Body of pancreas (tissue), 4 donors: Measurements from ENCODE around the gene ASPRV1. TPM values are rescaled to one million over a fixed set of nuclear protein-coding genes. Genes with fewer than 3 reads are reported as not detected.

Experiments used
- ATAC-seq: fragments of 150-250 bp; one replicate; pipeline ENCODE4 v1.9.1; 2016
- DNase-seq, 4 donors: peaks; one replicate each; pipeline ENCODE4 v3.0.0-alpha.2; 2019
- H3K27ac ChIP-seq, 4 donors: fragments of 200-600 bp; sonication (generic); 1 replicate in 3 of 4; 2 replicates in 1 of 4; pipeline versions ENCODE4 v1.5.1 to v1.6.1; 2016 to 2019; ENCODE audit warnings: mild to moderate bottlenecking in 1 of 4, mixed read lengths in 1 of 4, moderate library complexity in 1 of 4
- H3K27me3 ChIP-seq, 2 donors: fragments of 200-600 bp; sonication (generic); one replicate each; pipeline ENCODE4 v1.6.0; 2016; ENCODE audit warnings: mild to moderate bottlenecking in 1 of 2
- H3K36me3 ChIP-seq, 2 donors: fragments of 200-600 bp; sonication (generic); replicated peaks in 1 of 2; 2 replicates each; pipeline ENCODE4 v1.5.1; 2016; ENCODE audit warnings: low read depth in 2 of 2; ENCODE audit not compliant: insufficient read depth in 1 of 2
- H3K4me1 ChIP-seq: fragments of 200-600 bp; sonication (generic); one replicate; pipeline ENCODE4 v1.6.0; 2016
- H3K4me3 ChIP-seq, 2 donors: fragments of 200-600 bp; sonication (generic); 1 replicate in 1 of 2; 2 replicates in 1 of 2; pipeline ENCODE4 v1.5.1; 2016 to 2019
- H3K9me3 ChIP-seq, 3 donors: fragments of 200-600 bp; sonication (generic); 1 replicate in 2 of 3; 2 replicates in 1 of 3; pipeline ENCODE4 v1.5.1; 2016
- POLR2A ChIP-seq, 3 donors: fragments of 450-650 bp; IDR thresholded peaks; one replicate each; pipeline ENCODE4 v1.6.1; 2016; ENCODE audit warnings: antibody characterized with exemption in 3 of 3, mild to moderate bottlenecking in 2 of 3
- WGBS, 2 donors: methylation state at CpG; one replicate each; pipeline ENCODE4 v1.1.5; 2017; 5-methylcytosine and 5-hydroxymethylcytosine counted together
- intact Hi-C: fragments of 100-400 bp; cut with DNase I; formaldehyde crosslinking; loops from one replicate; pipeline ENCODE4 v1.15.1; 2023
- total RNA-seq, 2 donors: library from RNA; depleted of rRNA; stranded (reverse); fragments of >200 nt; gene quantifications; one replicate each; pipeline ENCODE4 v1.1.0, GENCODE V29; 2016
- TF ChIP-seq, protein P1 (sequence below), 7 experiments: fragments of 450-650 bp in 4 of 7; fragments of 200-600 bp in 3 of 7; sonication (generic) in 3 of 7; IDR thresholded peaks; one replicate each; pipeline ENCODE4 v1.5.1; 2016 to 2019; ENCODE audit warnings: antibody characterized with exemption in 7 of 7

ASPRV1 gene
- total RNA-seq, 2 donors from 2014 or later: 0.33 TPM; not detected in 1

DNA sequence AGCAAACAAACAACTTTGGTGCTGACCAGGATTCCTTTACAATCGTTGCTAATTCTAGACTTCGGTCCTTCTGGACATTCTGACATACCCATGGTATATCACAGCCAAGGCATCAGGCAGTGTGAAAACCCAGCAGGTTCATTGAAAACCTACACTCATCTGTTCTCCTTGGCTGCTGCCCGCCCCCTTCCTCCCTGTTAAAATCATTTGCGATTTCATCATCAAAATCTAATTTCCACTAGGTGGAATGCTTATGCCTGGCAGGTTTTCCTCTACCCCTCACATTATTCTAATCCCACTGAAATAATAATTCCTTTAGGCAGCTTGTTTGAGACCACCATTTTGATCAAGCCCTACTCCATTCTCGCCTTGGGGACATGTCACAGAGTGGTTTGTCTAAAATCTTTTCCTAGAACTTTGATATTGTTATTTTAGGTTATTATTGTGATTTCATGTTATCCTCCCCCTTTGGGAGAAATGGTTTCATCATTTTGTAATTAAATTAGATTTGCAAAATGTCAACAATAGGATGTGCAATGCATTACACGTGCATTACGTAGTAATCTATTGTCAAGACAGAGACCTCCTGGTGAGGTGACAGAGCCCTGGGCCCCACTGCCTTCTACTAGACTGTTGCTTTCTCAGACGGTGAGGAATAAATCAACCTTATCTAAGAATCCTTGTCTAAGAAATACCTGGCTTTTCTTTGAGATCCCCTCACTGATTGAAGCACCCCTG, 31.0 kb upstream of the ASPRV1 start:
- no peak for DNase-seq
- intact Hi-C loops: no loop called here
- no peak for ATAC-seq

DNA sequence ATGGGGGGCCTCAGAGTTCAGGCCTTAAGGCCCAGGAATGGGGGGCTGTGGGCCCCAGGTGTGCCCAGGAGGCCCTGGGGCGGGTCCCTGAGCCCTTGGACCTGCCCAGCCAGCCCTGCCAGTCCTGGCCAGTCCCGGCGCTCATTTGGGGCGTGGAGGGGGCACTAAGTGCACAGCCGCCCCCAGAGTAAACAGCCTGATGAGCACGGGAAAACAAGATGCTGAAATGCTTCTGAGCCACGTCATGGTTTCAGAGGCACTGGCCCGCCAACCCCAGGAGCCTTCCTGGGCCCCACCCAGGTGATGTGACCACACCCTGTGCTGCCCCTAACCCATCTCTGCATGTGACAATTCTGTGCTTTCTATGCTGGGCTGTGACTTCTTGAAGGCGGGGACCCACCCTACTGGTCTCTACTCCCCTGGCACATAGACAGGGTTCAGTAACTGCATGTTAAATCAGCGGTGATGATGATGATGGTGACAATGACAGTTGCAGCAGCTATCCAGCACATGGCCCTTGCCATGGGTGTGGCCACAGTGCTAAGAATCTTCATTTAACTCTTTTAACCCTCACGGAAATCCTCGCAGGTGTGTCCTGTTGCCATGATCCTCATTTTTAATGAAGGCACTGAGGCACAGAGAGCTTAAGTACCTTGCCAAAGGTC, 28.1 kb upstream of the ASPRV1 start:
- H3K4me3 ChIP-seq: no peak overlapping the region
- DNase-seq: no peak
- TF ChIP-seq, protein P1, sequence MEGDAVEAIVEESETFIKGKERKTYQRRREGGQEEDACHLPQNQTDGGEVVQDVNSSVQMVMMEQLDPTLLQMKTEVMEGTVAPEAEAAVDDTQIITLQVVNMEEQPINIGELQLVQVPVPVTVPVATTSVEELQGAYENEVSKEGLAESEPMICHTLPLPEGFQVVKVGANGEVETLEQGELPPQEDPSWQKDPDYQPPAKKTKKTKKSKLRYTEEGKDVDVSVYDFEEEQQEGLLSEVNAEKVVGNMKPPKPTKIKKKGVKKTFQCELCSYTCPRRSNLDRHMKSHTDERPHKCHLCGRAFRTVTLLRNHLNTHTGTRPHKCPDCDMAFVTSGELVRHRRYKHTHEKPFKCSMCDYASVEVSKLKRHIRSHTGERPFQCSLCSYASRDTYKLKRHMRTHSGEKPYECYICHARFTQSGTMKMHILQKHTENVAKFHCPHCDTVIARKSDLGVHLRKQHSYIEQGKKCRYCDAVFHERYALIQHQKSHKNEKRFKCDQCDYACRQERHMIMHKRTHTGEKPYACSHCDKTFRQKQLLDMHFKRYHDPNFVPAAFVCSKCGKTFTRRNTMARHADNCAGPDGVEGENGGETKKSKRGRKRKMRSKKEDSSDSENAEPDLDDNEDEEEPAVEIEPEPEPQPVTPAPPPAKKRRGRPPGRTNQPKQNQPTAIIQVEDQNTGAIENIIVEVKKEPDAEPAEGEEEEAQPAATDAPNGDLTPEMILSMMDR (IDR thresholded peaks at IDR 0.05): no peak
- no peak for TF ChIP-seq POLR2A (IDR thresholded peaks at IDR 0.05)
- H3K4me1 ChIP-seq: no peaks in the 10 kb centered on the region
- WGBS, 2 donors: 88 to 97% methylated on average over 3 to 8 of the region's 12 CpGs
- H3K36me3 ChIP-seq: no peaks in the 10 kb centered on the region
- no peaks in the 10 kb centered on the region for H3K27me3 ChIP-seq
- no peaks in the 10 kb centered on the region for H3K9me3 ChIP-seq
- ATAC-seq: no peak
- intact Hi-C loops: no loop called here
- no peak overlapping the region for H3K27ac ChIP-seq

More for the DNA sequence above, 31.0 kb upstream of the ASPRV1 start:
- TF ChIP-seq, protein P1 (IDR thresholded peaks at IDR 0.05): no peak
- no peak for TF ChIP-seq POLR2A (IDR thresholded peaks at IDR 0.05)
- H3K4me1 ChIP-seq: no peaks in the 10 kb centered on the region
- no peak overlapping the region for H3K27ac ChIP-seq
- 85% methylated on average over 8 of the region's 8 CpGs for WGBS, 2 donors
- no peak overlapping the region for H3K4me3 ChIP-seq
- H3K36me3 ChIP-seq: no peaks in the 10 kb centered on the region
- H3K27me3 ChIP-seq: no peaks in the 10 kb centered on the region
- H3K9me3 ChIP-seq: no peaks in the 10 kb centered on the region

DNA sequence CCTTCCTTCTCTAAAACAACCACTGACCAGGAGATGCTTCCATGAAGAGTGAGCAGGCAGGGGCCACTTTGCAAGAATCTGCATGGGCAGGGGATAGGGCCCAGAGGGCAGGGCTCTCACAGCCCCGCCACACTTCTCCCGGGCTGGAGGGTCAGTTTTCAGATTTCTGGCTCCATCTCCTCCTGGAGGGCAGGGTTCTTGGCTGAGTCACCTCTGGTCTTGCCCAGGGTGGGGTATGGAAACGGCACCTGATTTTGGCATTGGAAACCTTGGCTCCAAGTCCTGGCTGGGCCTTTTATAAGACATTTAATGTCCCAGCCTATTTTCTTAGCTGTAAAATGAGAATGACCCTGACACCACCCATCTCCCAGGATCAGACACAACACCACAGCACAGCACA, 27.6 kb upstream of the ASPRV1 start:
- ATAC-seq (no peak), DNase-seq (no peak)
- intact Hi-C loops: no loop called here
- no peak overlapping the region for H3K4me3 ChIP-seq
- no peaks in the 10 kb centered on the region for H3K9me3 ChIP-seq
- no peaks in the 10 kb centered on the region for H3K4me1 ChIP-seq
- 56 to 77% methylated on average over 3 of the region's 3 CpGs for WGBS, 2 donors
- TF ChIP-seq POLR2A (IDR thresholded peaks at IDR 0.05): no peak
- TF ChIP-seq, protein P1 (IDR thresholded peaks at IDR 0.05): no peak
- no peaks in the 10 kb centered on the region for H3K27me3 ChIP-seq
- no peak overlapping the region for H3K27ac ChIP-seq
- H3K36me3 ChIP-seq: no peaks in the 10 kb centered on the region

DNA sequence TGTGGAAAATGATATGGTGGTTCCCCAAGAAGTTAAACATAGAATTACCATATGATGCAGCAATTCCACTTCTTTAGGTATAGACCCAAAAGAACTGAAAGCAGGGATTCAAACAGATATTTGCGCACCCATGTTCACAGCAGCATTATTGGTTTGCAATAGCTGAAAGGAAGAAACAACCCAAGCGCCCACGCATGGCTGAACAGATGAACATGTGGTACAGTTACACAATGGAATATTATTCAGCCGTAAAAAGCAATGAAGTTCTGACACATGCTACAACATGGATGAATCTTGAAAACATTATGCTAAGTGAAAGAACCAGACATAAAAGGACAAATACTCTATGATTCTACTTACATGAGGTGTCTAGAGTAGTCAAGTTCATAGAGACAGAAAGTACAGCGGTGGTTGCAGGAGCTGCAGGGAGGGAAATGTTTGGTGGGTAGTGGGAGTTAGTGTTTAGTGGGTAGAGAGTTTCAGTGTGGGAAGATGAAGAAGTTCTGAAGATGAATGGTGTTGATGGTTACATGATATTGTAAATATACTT, 26.7 kb upstream of the ASPRV1 start:
- Histone ChIP-seq H3K9me3 (no peaks in the 10 kb centered on the region), H3K27ac (no peak overlapping the region), H3K4me1 (no peaks in the 10 kb centered on the region), H3K36me3 (no peaks in the 10 kb centered on the region), H3K4me3 (no peak overlapping the region), H3K27me3 (no peaks in the 10 kb centered on the region)
- TF ChIP-seq, protein P1 (IDR thresholded peaks at IDR 0.05): no peak
- TF ChIP-seq POLR2A (IDR thresholded peaks at IDR 0.05): no peak
- 90 to 94% methylated on average over 5 of the region's 5 CpGs for WGBS, 2 donors
- intact Hi-C loops: no loop called here
- no peak for DNase-seq
- ATAC-seq: no peak
